ENCODE data around the gene ZFP36L1. TPM values are rescaled to one million over a fixed set of nuclear protein-coding genes. Genes with fewer than 3 reads are reported as not detected.

The ZFP36L1 gene
- total and polyA plus RNA-seq, 2 of the 13 experiments (the other 11 are each of a cell fraction or from before 2014, with no cell fraction given), result 7.4 to 10.2 TPM

DNA sequence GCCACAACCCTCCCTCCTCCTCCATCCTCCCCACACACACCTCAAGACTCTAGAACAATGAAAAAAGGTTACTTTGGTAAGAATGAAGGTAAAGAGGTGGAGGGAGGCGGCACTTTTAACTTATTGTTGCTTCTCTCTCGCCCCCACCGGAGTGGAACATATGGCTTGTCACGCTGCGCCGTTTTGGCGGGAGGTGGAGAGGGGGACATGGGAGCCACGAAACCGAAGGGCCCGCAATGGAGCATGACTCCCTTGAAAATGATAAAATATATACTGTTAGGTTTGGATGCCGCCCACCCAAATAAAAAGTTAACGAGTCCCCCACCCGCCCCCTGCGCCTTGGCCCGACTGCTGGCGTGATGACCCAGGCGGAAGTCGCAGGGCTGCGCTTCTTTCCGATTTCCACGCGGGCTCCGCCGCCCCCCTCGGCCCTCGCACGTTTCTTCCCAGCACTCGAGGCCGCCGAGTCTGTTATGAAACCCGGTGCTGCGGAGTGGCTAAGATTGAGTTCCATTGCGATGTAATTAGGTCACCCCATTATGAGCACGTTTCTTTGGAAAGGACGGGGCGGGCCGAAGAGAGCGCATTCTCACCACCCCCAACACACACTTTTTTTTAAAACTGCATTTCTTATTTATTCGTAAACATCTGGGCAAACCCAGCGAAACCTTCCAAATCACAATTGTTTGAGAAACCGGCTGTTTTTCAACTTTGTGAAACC lies 1.4 kb upstream of the ZFP36L1 start (continued):
- TF ChIP-seq ZNF570 (CRISPR knock-in tag; IDR thresholded peaks at IDR 0.05; ENCODE audit: borderline replicate concordance), result no peak
- TF ChIP-seq, protein P1, sequence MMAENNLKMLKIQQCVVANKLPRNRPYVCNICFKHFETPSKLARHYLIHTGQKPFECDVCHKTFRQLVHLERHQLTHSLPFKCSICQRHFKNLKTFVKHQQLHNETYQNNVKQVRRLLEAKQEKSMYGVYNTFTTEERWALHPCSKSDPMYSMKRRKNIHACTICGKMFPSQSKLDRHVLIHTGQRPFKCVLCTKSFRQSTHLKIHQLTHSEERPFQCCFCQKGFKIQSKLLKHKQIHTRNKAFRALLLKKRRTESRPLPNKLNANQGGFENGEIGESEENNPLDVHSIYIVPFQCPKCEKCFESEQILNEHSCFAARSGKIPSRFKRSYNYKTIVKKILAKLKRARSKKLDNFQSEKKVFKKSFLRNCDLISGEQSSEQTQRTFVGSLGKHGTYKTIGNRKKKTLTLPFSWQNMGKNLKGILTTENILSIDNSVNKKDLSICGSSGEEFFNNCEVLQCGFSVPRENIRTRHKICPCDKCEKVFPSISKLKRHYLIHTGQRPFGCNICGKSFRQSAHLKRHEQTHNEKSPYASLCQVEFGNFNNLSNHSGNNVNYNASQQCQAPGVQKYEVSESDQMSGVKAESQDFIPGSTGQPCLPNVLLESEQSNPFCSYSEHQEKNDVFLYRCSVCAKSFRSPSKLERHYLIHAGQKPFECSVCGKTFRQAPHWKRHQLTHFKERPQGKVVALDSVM (CRISPR knock-in tag; IDR thresholded peaks at IDR 0.05), result no peak
- TF ChIP-seq TAF15 (IDR thresholded peaks at IDR 0.05; ENCODE audit: low read depth, low read length, poor library complexity, severe bottlenecking), result no peak

DNA sequence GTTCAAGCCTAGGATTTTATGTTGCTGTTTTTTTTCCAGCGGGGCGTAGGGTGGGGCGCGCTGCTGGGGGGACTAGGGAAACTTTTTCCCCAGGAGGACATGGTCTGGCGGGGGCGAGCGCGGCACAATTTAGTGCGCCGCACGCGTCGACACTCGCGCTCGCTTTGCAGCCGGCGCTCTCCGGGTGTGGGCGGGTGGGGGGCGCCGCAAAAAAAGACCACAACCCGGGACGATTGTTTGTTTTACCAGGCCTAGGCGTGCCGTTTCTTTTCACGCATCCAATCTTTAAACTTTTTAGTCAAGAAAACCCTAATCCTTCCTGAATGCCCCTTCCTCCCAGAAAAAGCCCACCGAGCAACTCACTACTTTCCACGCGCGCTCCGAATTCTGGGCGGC lies 865 bp upstream of the ZFP36L1 start:
- CTCF ChIA-PET (ENCODE audit: low intra/inter-chr PET ratio, low total read pairs), result no interaction called here
- Histone ChIP-seq H3K27ac (ENCODE audit: extremely low read length, insufficient read depth, low read length) (peak overlapping the region; percentile 98), H3K9ac (ENCODE audit: insufficient read depth, low read depth, low read length) (peak overlapping the region; percentile 97), H3K4me1 (ENCODE audit: insufficient read depth, low read length) (peaks cover 46% of the 10 kb centered on the region), H4K20me1 (ENCODE audit: insufficient read depth, low read length) (peaks cover 33% of the 10 kb centered on the region), H3K4me2 (ENCODE audit: low read depth, low read length) (peak overlapping the region; percentile 96), H3K9me3 (ENCODE audit: low read length) (no peaks in the 10 kb centered on the region), H3K4me3 (replicated peaks in 1 of 3; ENCODE audit: insufficient read depth in 1 of 3, low read depth in 2 of 3, low read length in 3 of 3) (peak overlapping the region; percentile 93 to 98 (median 94)), H3K79me2 (ENCODE audit: insufficient read depth, low read length) (peaks cover 54% of the 10 kb centered on the region), H3K36me3 (replicated peaks in 1 of 2; ENCODE audit: control insufficient read depth in 1 of 2, insufficient read depth in 2 of 2, low read length in 2 of 2) (peaks cover 6 to 27% of the 10 kb centered on the region in 2 experiments), H3K27me3 (ENCODE audit: control insufficient read depth in 1 of 2, insufficient read depth in 2 of 2, low read length in 2 of 2) (no peaks in the 10 kb centered on the region; a peak in 1 of 5 replicates), H2AFZ (ENCODE audit: low read length) (no peak overlapping the region)
- DNase-seq (ENCODE audit: low spot score) (no peak), FAIRE-seq (no peak), ATAC-seq (peak; percentile 1; the same call in 1 of the 3 replicates)
- intact Hi-C loops (cut with micrococcal nuclease; ENCODE audit: unreplicated experiment) (no loop called here), in situ Hi-C loops (cut with HindIII; ENCODE audit: extremely low pct_ligation_motif_present, low pct_unique_long_range_greater_than_20kb) (loop anchor here (5.0 kb wide), 1 partner anchor 81 kb away; no protein-coding TSS in a partner anchor)
- WGBS (ENCODE audit: low lambda C conversion rate), result under 1% methylated on average over 11 of the region's 33 CpGs
- POLR2A ChIA-PET, result interaction anchor here (0.8 to 6.9 kb wide), 27 partner anchors 12 to 849 kb away, joined by 3 to 244 read pairs (median 5); no protein-coding TSS in a partner anchor
- BruUV-seq (replicated peaks), result TSS peak; percentile 69
- TF ChIP-seq, protein P2, sequence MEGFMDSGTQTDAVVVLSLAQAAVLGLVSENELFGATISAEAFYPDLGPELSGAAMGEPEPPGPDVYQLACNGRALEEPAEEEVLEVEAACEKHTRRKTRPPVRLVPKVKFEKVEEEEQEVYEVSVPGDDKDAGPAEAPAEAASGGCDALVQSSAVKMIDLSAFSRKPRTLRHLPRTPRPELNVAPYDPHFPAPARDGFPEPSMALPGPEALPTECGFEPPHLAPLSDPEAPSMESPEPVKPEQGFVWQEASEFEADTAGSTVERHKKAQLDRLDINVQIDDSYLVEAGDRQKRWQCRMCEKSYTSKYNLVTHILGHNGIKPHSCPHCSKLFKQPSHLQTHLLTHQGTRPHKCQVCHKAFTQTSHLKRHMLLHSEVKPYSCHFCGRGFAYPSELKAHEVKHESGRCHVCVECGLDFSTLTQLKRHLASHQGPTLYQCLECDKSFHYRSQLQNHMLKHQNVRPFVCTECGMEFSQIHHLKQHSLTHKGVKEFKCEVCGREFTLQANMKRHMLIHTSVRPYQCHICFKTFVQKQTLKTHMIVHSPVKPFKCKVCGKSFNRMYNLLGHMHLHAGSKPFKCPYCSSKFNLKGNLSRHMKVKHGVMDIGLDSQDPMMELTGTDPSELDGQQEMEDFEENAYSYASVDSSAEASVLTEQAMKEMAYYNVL (CRISPR knock-in tag; IDR thresholded peaks at IDR 0.05; ENCODE audit: borderline replicate concordance), result peak; percentile 12; the same call in 1 of the 2 replicates
- TF ChIP-seq ZNF564 (CRISPR knock-in tag; IDR thresholded peaks at IDR 0.05), result 0 out of 2 replicates have a peak, but pooled peaks have one; percentile 29
- TF ChIP-seq GABPB1 (CRISPR knock-in tag; IDR thresholded peaks at IDR 0.05), result no peak
- TF ChIP-seq ZNF225 (CRISPR knock-in tag; IDR thresholded peaks at IDR 0.05), result 0 out of 2 replicates have a peak, but pooled peaks have one; percentile 16
- TF ChIP-seq ZNF607 (CRISPR knock-in tag; IDR thresholded peaks at IDR 0.05; ENCODE audit: borderline replicate concordance), result 0 out of 2 replicates have a peak, but pooled peaks have one; percentile 22
- TF ChIP-seq AGO1 (IDR thresholded peaks at IDR 0.05; ENCODE audit: low read depth, low read length, poor library complexity, severe bottlenecking), result peak; percentile 39
- 0 out of 2 replicates have a peak, but pooled peaks have one; percentile 21 for TF ChIP-seq ZNF776 (CRISPR knock-in tag; IDR thresholded peaks at IDR 0.05)
- 0 out of 2 replicates have a peak, but pooled peaks have one; percentile 6 for TF ChIP-seq ZNF782 (CRISPR knock-in tag; IDR thresholded peaks at IDR 0.05; ENCODE audit: borderline replicate concordance)
- TF ChIP-seq AGO2 (optimal IDR thresholded peaks at IDR 0.05; ENCODE audit: low read depth, low read length), result peak; percentile 44
- TF ChIP-seq ZFX (CRISPR knock-in tag; IDR thresholded peaks at IDR 0.05; ENCODE audit: low read depth), result 0 out of 2 replicates have a peak, but pooled peaks have one; percentile 10
- 0 out of 2 replicates have a peak, but pooled peaks have one; percentile 1 for TF ChIP-seq SMAD9 (CRISPR knock-in tag; IDR thresholded peaks at IDR 0.05)
- TF ChIP-seq ZNF530 (CRISPR knock-in tag; IDR thresholded peaks at IDR 0.05; ENCODE audit: low read depth), result no peak
- 0 out of 2 replicates have a peak, but pooled peaks have one; percentile 58 for TF ChIP-seq SRY (CRISPR knock-in tag; IDR thresholded peaks at IDR 0.05)
- peak; percentile 65; the same call in 1 of the 2 replicates for TF ChIP-seq RBFOX2 (IDR thresholded peaks at IDR 0.05; ENCODE audit: low read depth, low read length)
- TF ChIP-seq AHR (CRISPR knock-in tag; IDR thresholded peaks at IDR 0.05), result no peak

Measured in HepG2 (cell line).